OCI-LY1 (cell line): Measurements from ENCODE around the gene CDC34.

Source experiments
- EZH2 ChIP-seq: fragments of 200-600 bp; sonication (generic), shearing (Covaris generic); IDR thresholded peaks from 2 replicates; pipeline ENCODE4 v1.8.0; 2017; ENCODE audit warnings: borderline replicate concordance, mixed run types, mild to moderate bottlenecking, antibody characterized with exemption, low read length, moderate library complexity, mixed read lengths
- TF ChIP-seq, protein P1 (sequence below): fragments of 200-600 bp; sonication (generic), shearing (Covaris generic); IDR thresholded peaks from 2 replicates; pipeline ENCODE4 v1.5.1; 2017; ENCODE audit warnings: mild to moderate bottlenecking, antibody characterized with exemption, low read length, moderate library complexity, mixed read lengths

DNA sequence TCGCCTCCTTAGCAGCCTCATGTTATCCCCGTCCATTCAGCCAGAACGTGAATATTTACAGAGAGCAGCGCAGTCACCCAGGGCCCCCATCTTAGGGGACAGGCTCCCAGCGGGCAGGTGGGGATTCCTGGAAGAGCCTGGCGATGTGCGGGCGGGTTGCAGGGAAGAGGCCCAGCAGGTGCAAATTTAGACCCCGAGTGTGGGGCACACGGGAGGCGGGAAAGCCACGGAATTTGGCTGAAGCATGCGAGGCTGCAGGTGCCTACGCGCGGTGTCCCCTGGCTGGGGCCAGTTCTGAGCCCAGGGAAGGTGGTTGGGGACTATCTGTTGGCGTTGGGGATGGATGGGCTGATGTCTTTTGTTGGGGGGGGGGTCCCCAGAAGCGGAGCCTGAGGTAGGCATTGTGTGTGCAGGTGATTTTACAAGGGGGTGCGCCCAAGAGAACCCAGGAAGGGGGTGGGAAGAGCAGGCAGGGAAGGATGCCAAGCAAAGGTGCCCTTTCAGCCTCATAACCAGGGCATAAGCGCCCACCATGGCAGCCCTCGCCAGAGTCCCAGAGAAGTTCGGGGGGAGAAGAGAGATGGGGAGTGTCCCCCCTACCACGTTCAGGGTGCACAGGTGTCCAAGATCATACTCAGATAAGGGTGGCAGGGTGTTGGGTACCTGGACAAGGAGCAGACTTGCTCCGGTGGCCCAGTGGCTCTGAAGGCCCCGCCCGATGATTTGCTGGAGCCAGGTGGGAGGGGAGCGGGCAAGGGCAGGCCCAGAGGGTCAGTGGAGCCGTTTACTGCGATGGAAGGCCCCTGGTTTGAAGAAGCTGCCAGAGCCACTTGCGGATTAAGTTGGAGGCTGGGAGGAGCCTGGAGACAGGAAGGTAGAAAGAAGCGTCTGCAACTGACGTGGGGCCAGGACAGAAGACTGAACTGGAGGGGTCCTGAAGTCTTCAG lies 23.1 kb upstream of the CDC34 start:
- TF ChIP-seq, protein P1, sequence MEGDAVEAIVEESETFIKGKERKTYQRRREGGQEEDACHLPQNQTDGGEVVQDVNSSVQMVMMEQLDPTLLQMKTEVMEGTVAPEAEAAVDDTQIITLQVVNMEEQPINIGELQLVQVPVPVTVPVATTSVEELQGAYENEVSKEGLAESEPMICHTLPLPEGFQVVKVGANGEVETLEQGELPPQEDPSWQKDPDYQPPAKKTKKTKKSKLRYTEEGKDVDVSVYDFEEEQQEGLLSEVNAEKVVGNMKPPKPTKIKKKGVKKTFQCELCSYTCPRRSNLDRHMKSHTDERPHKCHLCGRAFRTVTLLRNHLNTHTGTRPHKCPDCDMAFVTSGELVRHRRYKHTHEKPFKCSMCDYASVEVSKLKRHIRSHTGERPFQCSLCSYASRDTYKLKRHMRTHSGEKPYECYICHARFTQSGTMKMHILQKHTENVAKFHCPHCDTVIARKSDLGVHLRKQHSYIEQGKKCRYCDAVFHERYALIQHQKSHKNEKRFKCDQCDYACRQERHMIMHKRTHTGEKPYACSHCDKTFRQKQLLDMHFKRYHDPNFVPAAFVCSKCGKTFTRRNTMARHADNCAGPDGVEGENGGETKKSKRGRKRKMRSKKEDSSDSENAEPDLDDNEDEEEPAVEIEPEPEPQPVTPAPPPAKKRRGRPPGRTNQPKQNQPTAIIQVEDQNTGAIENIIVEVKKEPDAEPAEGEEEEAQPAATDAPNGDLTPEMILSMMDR: no peak
- no peak for TF ChIP-seq EZH2
